Activated CD8-positive, alpha-beta memory T cell treated with anti-CD3 and anti-CD28 coated beads, Interleukin-2, amount 10 ng/mL, durations not matched to agents 7 days and 5 days (primary cell): ENCODE measurements around the gene IL9. TPM values are rescaled to one million over a fixed set of nuclear protein-coding genes. Genes with fewer than 3 reads are reported as not detected.

Experiments used
- ATAC-seq: fragments of 150-1000 bp; cut with Tn5 transposase; one replicate; pipeline ENCODE4 v1.10.0; 2021; ENCODE audit warnings: moderate library complexity
- CTCF ChIA-PET: fragments of 350-600 bp; sonication (Branson Sonifier 250); formaldehyde crosslinking; loops from one replicate; lab custom pipeline; 2021; ENCODE audit warnings: antibody characterized with exemption; lab: Charles Lee
- DNase-seq: peaks from one replicate; pipeline ENCODE4 v3.0.0-alpha.2; 2020
- H3K27ac Mint-ChIP-seq: one replicate; pipeline ENCODE4 v1.8.0; 2021; ENCODE audit warnings: mild to moderate bottlenecking, mixed read lengths
- H3K27me3 Mint-ChIP-seq: one replicate; pipeline ENCODE4 v1.8.0; 2021; ENCODE audit warnings: mixed read lengths
- H3K36me3 Mint-ChIP-seq: one replicate; pipeline ENCODE4 v1.8.0; 2021; ENCODE audit warnings: mild to moderate bottlenecking, mixed read lengths
- H3K4me1 Mint-ChIP-seq: one replicate; pipeline ENCODE4 v1.8.0; 2021; ENCODE audit warnings: mixed read lengths
- H3K4me3 Mint-ChIP-seq: one replicate; pipeline ENCODE4 v1.8.0; 2021; ENCODE audit warnings: mild to moderate bottlenecking, moderate library complexity, mixed read lengths
- H3K9me3 Mint-ChIP-seq: one replicate; pipeline ENCODE4 v1.8.0; 2022; ENCODE audit warnings: low read depth, mixed read lengths
- total RNA-seq, 2 experiments: library from RNA; stranded (reverse); gene quantifications; one replicate each; pipeline ENCODE4 v1.2.3, GENCODE V29; 2021

The IL9 gene
- total RNA-seq, 2 experiments from 2014 or later, result not detected

DNA sequence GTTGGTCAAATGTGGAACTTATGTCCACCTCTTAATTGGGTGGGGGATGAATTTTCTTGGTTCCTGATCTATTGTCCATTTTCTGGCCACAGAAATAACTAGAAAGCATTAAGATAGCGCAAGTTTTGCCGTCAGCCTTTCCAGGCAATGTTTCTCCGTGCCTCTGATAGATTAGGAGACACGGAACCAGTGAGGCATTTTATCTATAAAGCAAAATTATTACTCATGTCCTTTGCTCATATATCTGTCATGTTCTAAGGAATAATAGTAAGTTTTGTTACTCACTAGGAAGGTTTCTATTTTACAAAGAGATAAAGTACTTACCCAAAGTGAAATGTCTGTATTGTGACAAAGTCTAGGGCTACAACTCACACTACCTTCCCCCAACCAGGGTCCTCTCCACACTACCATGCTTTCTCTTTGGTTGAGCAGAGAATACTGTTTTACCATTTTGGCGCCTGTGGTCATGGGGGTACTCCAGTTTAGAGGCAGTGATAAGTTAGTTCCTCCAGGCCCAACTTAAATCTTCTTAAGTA is 19.9 kb upstream of the IL9 start:
- CTCF ChIA-PET, result no interaction called here
- ATAC-seq, result no peak
- H3K27ac Mint-ChIP-seq, result no peak overlapping the region
- H3K4me3 Mint-ChIP-seq, result no peak overlapping the region
- DNase-seq, result no peak
- peaks cover 73% of the 10 kb centered on the region for H3K27me3 Mint-ChIP-seq
- peaks cover 35% of the 10 kb centered on the region for H3K4me1 Mint-ChIP-seq
- no peaks in the 10 kb centered on the region for H3K36me3 Mint-ChIP-seq
- H3K9me3 Mint-ChIP-seq, result no peaks in the 10 kb centered on the region

DNA sequence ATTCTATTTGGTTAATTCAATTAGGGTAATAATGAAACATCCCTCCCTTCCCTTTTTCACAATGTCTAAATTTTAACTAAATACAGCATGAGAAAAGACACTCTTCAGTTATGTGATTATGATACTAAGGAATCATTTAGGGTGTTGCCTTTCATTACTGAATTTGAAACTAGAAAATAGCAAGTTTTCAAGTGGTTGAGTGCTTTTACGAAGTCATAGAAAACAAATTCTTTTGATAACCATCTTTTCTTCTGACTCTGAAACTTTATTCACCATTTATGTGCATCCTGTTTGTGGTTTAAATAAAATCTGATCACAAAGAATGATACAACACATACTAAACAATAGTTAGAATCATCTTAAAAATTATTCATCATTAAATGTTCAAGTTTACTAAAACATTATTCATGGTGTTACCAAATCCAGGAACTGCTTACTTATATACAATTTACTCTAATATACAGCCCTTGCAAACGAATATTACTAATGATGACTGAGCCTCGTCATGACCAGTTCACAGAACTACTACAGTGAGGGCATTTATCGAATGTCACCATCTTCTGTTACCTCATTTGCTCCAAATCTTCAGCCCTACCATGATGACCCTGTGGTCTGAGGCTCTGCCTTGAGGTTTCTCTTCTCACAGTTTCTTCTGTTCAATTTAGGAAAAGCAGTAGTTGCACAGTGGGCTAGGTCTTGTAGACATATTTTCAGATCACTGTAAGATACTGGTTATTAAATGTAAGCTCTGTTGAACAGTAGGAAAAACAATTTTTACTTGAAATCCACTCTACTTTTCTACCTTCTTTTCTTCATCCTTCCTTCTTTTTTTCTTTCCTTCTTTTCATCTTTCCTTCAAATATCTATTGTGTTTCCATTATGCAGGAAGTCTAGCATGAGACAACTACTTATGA is 18.3 kb upstream of the IL9 start:
- H3K4me1 Mint-ChIP-seq, result peaks cover 35% of the 10 kb centered on the region
- H3K27me3 Mint-ChIP-seq, result peaks cover 75% of the 10 kb centered on the region
- no peak overlapping the region for H3K4me3 Mint-ChIP-seq
- CTCF ChIA-PET, result no interaction called here
- ATAC-seq (peak; percentile 74), DNase-seq (peak; percentile 65)
- no peak overlapping the region for H3K27ac Mint-ChIP-seq
- no peaks in the 10 kb centered on the region for H3K9me3 Mint-ChIP-seq
- no peaks in the 10 kb centered on the region for H3K36me3 Mint-ChIP-seq

DNA sequence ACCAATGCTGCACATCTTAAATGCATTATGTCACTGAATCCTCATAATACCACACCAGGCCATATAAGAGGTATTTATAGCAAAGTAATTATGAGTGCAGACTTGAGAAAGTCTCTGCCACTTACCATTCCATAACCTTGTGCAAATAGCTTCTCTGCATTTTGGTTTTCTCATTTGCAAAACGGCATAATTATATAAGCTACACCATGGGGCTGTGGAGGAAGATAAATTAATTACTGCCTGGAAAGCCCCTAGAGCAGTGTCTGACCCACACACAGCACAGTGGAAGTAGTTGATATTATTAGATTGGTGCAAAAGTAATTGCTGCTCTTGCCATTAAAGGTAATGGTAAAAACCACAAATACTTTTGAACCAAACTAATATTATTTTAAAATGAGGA is 9.5 kb upstream of the IL9 start:
- Mint-ChIP-seq H3K27ac (no peak overlapping the region), H3K9me3 (no peaks in the 10 kb centered on the region), H3K4me3 (no peak overlapping the region), H3K27me3 (peaks cover 67% of the 10 kb centered on the region), H3K36me3 (no peaks in the 10 kb centered on the region), H3K4me1 (no peaks in the 10 kb centered on the region)
- ATAC-seq (no peak), DNase-seq (no peak)
- CTCF ChIA-PET, result no interaction called here

DNA sequence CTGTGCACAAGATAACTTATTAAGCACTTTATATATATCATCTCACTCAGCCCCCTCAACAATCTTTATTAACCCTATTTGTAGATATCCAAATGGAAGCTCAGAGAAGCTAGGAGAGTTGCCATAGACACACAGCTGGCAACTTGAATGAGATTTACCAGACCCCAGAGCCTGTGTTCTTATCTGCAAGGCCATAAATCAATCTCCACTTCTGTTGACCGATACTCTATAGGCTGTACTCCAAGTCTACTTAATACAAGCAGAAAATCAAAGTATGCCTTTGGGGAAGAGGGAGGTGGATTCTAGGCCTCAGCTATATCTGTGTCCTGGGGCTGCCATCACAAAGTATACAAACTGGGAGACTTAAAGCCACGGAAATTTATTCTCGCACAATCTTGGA is 6.0 kb upstream of the IL9 start:
- peaks cover 2% of the 10 kb centered on the region for H3K4me1 Mint-ChIP-seq
- H3K27me3 Mint-ChIP-seq, result peaks cover 68% of the 10 kb centered on the region
- H3K36me3 Mint-ChIP-seq, result no peaks in the 10 kb centered on the region
- no peak for ATAC-seq
- no peak overlapping the region for H3K27ac Mint-ChIP-seq
- CTCF ChIA-PET, result interaction anchor here (1.0 kb wide), 1 partner anchor 44 kb away, joined by 3 read pairs; no protein-coding TSS in a partner anchor
- no peaks in the 10 kb centered on the region for H3K9me3 Mint-ChIP-seq
- no peak for DNase-seq
- H3K4me3 Mint-ChIP-seq, result no peak overlapping the region

DNA sequence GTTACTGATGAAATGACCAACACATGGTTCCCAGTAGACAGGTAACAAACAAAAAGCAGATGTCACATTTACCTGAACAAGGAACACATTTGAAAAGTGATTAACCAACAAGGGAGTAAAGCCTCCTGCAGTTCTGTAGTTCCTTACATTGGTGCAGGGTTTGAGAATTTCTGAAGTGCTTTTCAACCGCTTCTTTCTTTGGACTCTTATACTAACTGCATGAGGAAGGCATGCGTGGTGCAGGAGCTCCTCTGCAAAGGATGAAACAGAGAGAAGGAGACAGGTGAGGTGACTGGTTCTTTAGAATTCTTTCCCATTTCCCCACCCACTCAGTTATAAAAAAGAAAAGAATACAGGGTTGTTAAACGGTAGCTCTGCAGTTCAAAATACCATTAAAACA is 4.6 kb upstream of the IL9 start:
- ATAC-seq (no peak), DNase-seq (no peak)
- H3K27ac Mint-ChIP-seq, result no peak overlapping the region
- H3K27me3 Mint-ChIP-seq, result peaks cover 73% of the 10 kb centered on the region
- H3K36me3 Mint-ChIP-seq, result no peaks in the 10 kb centered on the region
- peaks cover 8% of the 10 kb centered on the region for H3K4me1 Mint-ChIP-seq
- CTCF ChIA-PET, result interaction anchor here (0.7 kb wide), 1 partner anchor 11 kb away, joined by 4 read pairs; no protein-coding TSS in a partner anchor
- no peak overlapping the region for H3K4me3 Mint-ChIP-seq
- no peaks in the 10 kb centered on the region for H3K9me3 Mint-ChIP-seq

DNA sequence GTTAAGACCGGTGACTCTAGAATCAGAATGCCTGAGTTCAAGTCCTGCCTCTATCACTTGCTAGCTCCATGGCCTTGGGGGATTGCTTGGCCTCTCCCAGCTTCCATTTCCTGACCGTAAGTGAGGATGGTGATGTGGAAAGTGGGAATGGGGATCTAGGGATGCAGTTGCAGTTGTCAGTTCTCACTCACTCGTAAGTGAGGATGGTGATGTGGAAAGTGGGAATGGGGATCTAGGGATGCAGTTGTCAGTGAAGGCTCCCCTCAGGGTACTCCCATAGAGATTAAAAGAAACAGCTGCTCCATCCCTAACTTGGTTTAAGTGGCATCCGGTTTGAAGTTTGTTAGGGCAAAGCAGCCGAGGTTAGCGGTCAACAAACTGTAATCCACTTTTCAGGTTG is 3.0 kb upstream of the IL9 start:
- Mint-ChIP-seq H3K9me3 (no peaks in the 10 kb centered on the region), H3K4me1 (peaks cover 8% of the 10 kb centered on the region), H3K27me3 (peaks cover 70% of the 10 kb centered on the region), H3K4me3 (no peak overlapping the region), H3K36me3 (no peaks in the 10 kb centered on the region), H3K27ac (no peak overlapping the region)
- CTCF ChIA-PET, result interaction anchor here (1.4 kb wide), 1 partner anchor 184 kb away, joined by 4 read pairs; no protein-coding TSS in a partner anchor
- ATAC-seq (no peak), DNase-seq (no peak)

DNA sequence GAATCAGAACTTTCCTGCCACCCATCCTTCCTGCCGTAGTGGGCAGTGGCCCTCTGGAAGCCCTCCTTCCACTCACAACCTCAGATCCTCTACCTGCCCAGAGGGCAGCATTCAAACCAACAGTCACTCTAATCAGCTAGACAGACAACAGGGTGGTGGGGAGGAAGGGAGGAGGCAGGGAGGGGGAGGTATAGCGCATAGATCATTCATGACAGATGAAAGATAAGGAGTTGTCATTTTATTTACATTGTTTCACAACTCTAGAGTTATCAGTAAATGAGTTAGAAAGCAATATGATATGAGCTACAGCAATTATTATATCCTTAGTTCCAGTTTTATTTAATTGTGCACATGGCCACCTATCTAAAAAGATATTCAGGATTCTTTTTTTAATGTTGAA is 852 bp downstream of the IL9 start:
- DNase-seq, result no peak
- Mint-ChIP-seq H3K27me3 (peaks cover 82% of the 10 kb centered on the region), H3K36me3 (no peaks in the 10 kb centered on the region), H3K9me3 (no peaks in the 10 kb centered on the region), H3K27ac (no peak overlapping the region), H3K4me3 (no peak overlapping the region), H3K4me1 (peaks cover 23% of the 10 kb centered on the region)
- no peak for ATAC-seq
- CTCF ChIA-PET, result no interaction called here

DNA sequence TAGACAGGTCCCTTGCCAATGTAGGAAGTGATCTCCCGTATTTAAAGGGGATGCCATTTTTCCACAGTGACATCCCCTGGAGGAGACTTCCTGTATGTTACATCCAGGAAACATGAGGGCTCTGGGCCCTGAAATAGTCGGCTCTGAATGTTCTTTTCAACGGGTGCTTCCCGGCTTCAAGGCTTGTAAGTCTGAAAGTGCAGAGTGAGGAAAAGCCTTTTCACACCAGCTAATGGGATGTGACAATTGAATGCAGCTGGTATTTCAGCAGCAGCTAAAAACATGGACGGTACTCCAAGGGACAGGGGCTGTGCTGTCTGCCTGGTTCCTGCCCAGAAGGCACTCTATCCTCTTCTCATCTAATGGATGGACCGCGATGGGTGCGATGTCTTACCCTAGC is 1.4 kb downstream of the IL9 start:
- no peak for DNase-seq
- H3K4me3 Mint-ChIP-seq, result no peak overlapping the region
- H3K36me3 Mint-ChIP-seq, result no peaks in the 10 kb centered on the region
- CTCF ChIA-PET, result no interaction called here
- ATAC-seq, result no peak
- no peak overlapping the region for H3K27ac Mint-ChIP-seq
- H3K4me1 Mint-ChIP-seq, result peaks cover 23% of the 10 kb centered on the region
- no peaks in the 10 kb centered on the region for H3K9me3 Mint-ChIP-seq
- H3K27me3 Mint-ChIP-seq, result peaks cover 83% of the 10 kb centered on the region

DNA sequence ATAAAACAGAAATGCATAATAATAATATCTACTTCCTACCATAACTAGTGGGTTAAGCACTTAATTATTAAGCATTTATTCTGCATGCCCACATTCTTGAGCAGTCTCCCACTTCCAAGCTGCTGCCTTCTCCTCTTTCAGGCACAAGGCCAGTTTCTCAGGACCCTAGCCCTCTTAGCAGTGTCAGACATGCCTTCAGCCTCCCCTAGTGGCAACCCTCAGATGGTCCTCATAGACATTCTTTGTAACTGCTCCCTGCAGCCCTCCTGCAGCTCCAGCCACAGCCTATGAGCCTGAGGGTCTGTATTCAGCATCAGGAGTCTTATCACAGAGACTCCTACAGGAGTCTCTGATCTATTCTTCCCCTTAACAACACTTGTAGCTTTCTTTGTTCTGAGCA is 3.9 kb downstream of the IL9 start:
- Mint-ChIP-seq H3K27me3 (peaks cover 79% of the 10 kb centered on the region), H3K4me3 (no peak overlapping the region), H3K4me1 (peaks cover 28% of the 10 kb centered on the region), H3K27ac (no peak overlapping the region), H3K9me3 (no peaks in the 10 kb centered on the region), H3K36me3 (no peaks in the 10 kb centered on the region)
- ATAC-seq (no peak), DNase-seq (no peak)
- CTCF ChIA-PET, result interaction anchor here (0.5 to 1.9 kb wide), 4 partner anchors 170 to 624 kb away, joined by 3 to 7 read pairs (median 4); no protein-coding TSS in a partner anchor

DNA sequence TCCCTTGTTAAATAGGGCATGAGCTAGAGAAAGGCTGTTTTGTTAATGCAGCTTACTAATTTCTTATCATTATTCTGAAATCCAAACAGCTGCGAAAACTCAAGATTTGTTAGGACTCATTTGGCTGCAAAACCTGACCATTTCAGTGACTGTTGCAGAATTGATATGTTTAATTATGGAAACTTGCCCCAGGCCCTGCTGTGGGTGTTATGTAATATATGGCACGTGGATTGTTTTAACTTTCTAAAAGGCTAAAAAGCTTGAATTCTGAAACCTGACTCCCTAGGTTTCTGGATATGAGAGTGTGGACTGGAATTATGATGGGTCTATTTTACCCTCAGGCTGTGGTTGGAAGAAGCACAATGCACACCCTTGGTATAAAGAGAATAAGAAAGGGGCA is 4.4 kb downstream of the IL9 start:
- H3K27ac Mint-ChIP-seq, result no peak overlapping the region
- DNase-seq (no peak), ATAC-seq (no peak)
- H3K36me3 Mint-ChIP-seq, result no peaks in the 10 kb centered on the region
- CTCF ChIA-PET, result interaction anchor here (1.0 to 1.9 kb wide), 5 partner anchors 12 to 321 kb away, joined by 3 to 7 read pairs (median 4); no protein-coding TSS in a partner anchor
- peaks cover 28% of the 10 kb centered on the region for H3K4me1 Mint-ChIP-seq
- H3K9me3 Mint-ChIP-seq, result no peaks in the 10 kb centered on the region
- H3K4me3 Mint-ChIP-seq, result no peak overlapping the region
- peaks cover 76% of the 10 kb centered on the region for H3K27me3 Mint-ChIP-seq

DNA sequence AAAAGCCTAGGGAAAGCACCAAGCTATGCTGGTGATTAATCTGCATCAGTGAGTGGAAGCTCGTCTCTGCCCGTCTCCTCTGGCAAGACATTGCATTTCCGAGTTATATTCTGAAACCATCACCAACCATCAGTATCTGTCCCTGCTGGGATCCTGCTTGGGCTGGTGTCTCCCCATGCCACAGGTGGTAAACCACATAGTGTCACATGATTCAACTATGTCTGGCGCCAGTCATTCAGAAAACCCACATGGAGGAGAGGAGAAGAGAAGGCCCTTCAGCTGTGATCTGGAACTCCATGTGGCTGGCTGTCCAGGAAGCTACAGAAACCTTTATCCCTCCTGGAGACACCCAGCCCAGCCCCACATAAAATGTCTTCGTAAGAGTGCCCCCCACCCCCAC is 4.8 kb downstream of the IL9 start:
- CTCF ChIA-PET, result interaction anchor here (1.0 to 1.9 kb wide), 6 partner anchors 13 to 321 kb away, joined by 3 to 7 read pairs (median 4); no protein-coding TSS in a partner anchor
- H3K9me3 Mint-ChIP-seq, result no peaks in the 10 kb centered on the region
- ATAC-seq (peak; percentile 60), DNase-seq (peak; percentile 80)
- no peaks in the 10 kb centered on the region for H3K36me3 Mint-ChIP-seq
- no peak overlapping the region for H3K4me3 Mint-ChIP-seq
- peaks cover 72% of the 10 kb centered on the region for H3K27me3 Mint-ChIP-seq
- peaks cover 26% of the 10 kb centered on the region for H3K4me1 Mint-ChIP-seq
- no peak overlapping the region for H3K27ac Mint-ChIP-seq

DNA sequence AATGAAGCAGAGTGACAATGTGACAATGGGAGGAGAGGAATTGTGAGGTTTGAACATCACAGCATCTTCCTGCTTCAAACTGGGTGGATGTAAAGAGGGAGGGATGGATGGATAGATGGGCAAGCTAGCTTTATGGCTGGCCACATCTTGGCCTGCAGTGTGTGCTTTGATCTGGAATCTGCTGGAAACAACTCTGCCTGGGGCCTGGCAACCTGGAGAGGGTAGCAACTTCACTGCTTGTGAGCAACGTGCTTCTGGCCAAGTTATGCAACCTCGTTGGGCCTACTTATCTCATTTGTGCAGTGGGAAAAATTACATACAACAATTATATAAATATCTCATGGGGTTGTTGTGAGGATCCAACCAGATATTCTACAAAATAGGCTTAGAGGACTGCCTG is 5.3 kb downstream of the IL9 start:
- H3K4me1 Mint-ChIP-seq, result peaks cover 22% of the 10 kb centered on the region

DNA sequence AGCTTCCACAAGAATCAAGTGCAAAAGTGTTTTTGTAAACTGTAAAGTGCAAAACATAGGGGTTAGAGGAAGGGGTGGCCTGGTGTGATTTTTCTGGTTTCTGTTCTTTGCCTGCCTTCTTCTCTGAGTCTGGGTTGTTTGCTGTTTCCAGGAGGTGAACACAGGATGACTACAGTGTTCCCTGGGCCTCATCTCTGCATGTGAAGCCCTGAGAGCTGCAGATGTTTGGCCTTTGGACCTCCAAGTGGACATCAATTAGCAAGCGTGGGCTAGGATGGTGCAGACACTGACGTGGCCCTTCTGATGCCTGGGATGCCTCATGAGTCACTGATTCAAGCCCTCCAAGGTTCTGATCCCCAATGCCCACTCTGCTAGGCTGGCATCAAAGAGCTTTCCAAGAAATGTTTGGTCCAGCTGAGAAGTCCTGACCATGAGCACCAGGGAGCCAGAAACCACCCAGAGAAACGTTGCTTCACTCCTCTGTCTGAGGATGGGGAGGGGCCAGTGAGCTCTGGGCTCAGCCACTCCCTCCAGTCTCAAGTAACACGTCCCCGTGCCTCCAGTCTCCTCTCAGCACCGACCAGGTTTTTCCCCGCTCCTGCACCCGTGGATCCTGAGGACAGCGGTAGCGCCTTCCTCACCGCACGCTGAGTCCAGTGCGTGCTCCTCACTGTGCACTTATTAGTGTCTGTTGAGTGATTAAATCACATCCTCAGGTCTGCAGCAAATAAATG is 7.6 kb downstream of the IL9 start:
- no peak for ATAC-seq
- Mint-ChIP-seq H3K36me3 (no peaks in the 10 kb centered on the region), H3K4me1 (peaks cover 22% of the 10 kb centered on the region), H3K9me3 (no peaks in the 10 kb centered on the region), H3K4me3 (no peak overlapping the region), H3K27me3 (peaks cover 72% of the 10 kb centered on the region), H3K27ac (no peak overlapping the region)
- DNase-seq, result no peak
- CTCF ChIA-PET, result interaction anchor here (1.0 to 4.5 kb wide), 4 partner anchors 12 to 323 kb away, joined by 3 to 22 read pairs (median 5); no protein-coding TSS in a partner anchor

More for the DNA sequence above, 5.3 kb downstream of the IL9 start:
- Mint-ChIP-seq H3K9me3 (no peaks in the 10 kb centered on the region), H3K36me3 (no peaks in the 10 kb centered on the region), H3K27me3 (peaks cover 71% of the 10 kb centered on the region), H3K4me3 (no peak overlapping the region), H3K27ac (no peak overlapping the region)
- no peak for DNase-seq
- CTCF ChIA-PET, result interaction anchor here (1.0 to 1.3 kb wide), 4 partner anchors 13 to 193 kb away, joined by 3 to 6 read pairs (median 4); no protein-coding TSS in a partner anchor
- ATAC-seq, result no peak
